ENCODE measurements around the gene PARVG.

PARVG gene

GRCh38 chr22:44245438-44245837 is 64.7 kb downstream of the PARVG start:
- DNase-seq (ENCODE audit: low spot score), result no peak

- no peak for DNase-seq (ENCODE audit: low spot score)
These were observed 65.1 kb downstream of the PARVG start for GRCh38 chr22:44245867-44246266.

- no peak for DNase-seq (ENCODE audit: low spot score)
These were observed 66.0 kb downstream of the PARVG start for GRCh38 chr22:44246615-44247326.

- no peak for DNase-seq (ENCODE audit: low spot score)
These were observed 66.6 kb downstream of the PARVG start for GRCh38 chr22:44247346-44247745.

- no peak for DNase-seq (ENCODE audit: low spot score)
These were observed 67.5 kb downstream of the PARVG start for GRCh38 chr22:44247923-44248892.

- no peak for DNase-seq (ENCODE audit: low spot score)
These were observed 68.2 kb downstream of the PARVG start for GRCh38 chr22:44248926-44249325.

- DNase-seq (ENCODE audit: low spot score), result no peak
These were observed 68.8 kb downstream of the PARVG start for GRCh38 chr22:44249376-44250147.

GRCh38 chr22:44254811-44255210 is 74.1 kb downstream of the PARVG start:
- DNase-seq (ENCODE audit: low spot score), result no peak

GRCh38 chr22:44256085-44256484 is 75.4 kb downstream of the PARVG start:
- no peak for DNase-seq (ENCODE audit: low spot score)

GRCh38 chr22:44256556-44257485 is 76.1 kb downstream of the PARVG start:
- DNase-seq (ENCODE audit: low spot score), result no peak

Measured in AG08395 (cell line).